Measurements from ENCODE around the gene TPD52L1.
"Not testable (repeated sequence)": the region's sequence is repeated elsewhere in the genome, so short reads cannot be mapped to it uniquely, and the experiment has no call there.

Gene TPD52L1

GRCh38 chr6:125154118-125154760 lies 666 bp downstream of the TPD52L1 start:
- no peak overlapping the region for H3K4me3 ChIP-seq (ENCODE audit: low read depth, low read length)
- TF ChIP-seq, protein P1, sequence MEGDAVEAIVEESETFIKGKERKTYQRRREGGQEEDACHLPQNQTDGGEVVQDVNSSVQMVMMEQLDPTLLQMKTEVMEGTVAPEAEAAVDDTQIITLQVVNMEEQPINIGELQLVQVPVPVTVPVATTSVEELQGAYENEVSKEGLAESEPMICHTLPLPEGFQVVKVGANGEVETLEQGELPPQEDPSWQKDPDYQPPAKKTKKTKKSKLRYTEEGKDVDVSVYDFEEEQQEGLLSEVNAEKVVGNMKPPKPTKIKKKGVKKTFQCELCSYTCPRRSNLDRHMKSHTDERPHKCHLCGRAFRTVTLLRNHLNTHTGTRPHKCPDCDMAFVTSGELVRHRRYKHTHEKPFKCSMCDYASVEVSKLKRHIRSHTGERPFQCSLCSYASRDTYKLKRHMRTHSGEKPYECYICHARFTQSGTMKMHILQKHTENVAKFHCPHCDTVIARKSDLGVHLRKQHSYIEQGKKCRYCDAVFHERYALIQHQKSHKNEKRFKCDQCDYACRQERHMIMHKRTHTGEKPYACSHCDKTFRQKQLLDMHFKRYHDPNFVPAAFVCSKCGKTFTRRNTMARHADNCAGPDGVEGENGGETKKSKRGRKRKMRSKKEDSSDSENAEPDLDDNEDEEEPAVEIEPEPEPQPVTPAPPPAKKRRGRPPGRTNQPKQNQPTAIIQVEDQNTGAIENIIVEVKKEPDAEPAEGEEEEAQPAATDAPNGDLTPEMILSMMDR (IDR thresholded peaks at IDR 0.05; ENCODE audit: insufficient read depth, low read depth, low read length, missing control alignments): no peak
- DNase-seq (ENCODE audit: low read depth): no peak

- TF ChIP-seq, protein P1 (IDR thresholded peaks at IDR 0.05; ENCODE audit: insufficient read depth, low read depth, low read length, missing control alignments): no peak
- DNase-seq (ENCODE audit: low read depth): peak; percentile 17
- H3K4me3 ChIP-seq (ENCODE audit: low read depth, low read length): no peak overlapping the region
Observed at GRCh38 chr6:125154761-125155135, 1.2 kb downstream of the TPD52L1 start.

- TF ChIP-seq, protein P1 (IDR thresholded peaks at IDR 0.05; ENCODE audit: insufficient read depth, low read depth, low read length, missing control alignments): no peak
- H3K4me3 ChIP-seq (ENCODE audit: low read depth, low read length): no peak overlapping the region
- no peak for DNase-seq (ENCODE audit: low read depth)
Observed at GRCh38 chr6:125155344-125155743, 1.8 kb downstream of the TPD52L1 start.

GRCh38 chr6:125156496-125156895 lies 2.9 kb downstream of the TPD52L1 start:
- TF ChIP-seq, protein P1 (IDR thresholded peaks at IDR 0.05; ENCODE audit: insufficient read depth, low read depth, low read length, missing control alignments): no peak
- H3K4me3 ChIP-seq (ENCODE audit: low read depth, low read length): no peak overlapping the region
- no peak for DNase-seq (ENCODE audit: low read depth)

DNA sequence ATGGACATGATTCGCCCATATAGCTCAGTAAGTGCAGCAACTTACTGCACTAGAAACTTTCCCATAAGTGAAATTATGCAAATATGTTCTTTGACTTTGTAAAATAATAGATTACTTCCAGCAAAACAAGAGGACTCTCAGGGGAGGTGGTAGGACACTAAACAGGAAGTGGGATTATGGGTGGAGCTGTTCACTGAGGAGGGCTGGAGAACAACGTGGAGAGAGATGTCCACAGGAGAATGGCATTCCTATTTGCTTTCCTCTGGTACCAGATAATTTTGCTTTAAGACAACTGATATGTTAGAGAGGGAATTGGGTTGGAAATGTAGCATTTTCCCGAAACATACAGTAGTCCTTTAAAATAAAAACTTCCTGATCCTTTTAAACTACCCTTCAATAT lies 3.7 kb downstream of the TPD52L1 start:
- no peak for DNase-seq (ENCODE audit: low read depth)
- no peak overlapping the region for H3K4me3 ChIP-seq (ENCODE audit: low read depth, low read length)
- TF ChIP-seq, protein P1 (IDR thresholded peaks at IDR 0.05; ENCODE audit: insufficient read depth, low read depth, low read length, missing control alignments): no peak

DNA sequence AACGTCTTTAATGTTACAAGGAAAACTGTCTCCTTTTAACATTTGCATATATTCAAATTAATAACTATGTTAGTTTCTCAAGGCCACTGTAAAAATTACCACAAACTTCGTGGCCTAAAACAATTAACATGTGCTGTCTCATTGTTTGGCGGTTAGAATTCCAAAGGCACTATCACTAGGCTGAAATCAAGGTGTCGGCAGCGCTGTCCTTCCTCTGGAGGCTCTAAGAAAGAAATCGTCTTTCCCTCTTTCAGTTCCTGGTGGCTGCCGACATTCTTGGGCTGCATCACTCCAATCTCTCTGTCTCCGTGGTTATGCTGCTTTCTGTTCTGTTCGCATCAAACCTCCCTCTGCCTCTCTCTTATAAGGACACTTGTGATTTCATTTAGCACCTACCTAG lies 4.2 kb downstream of the TPD52L1 start:
- TF ChIP-seq, protein P1 (IDR thresholded peaks at IDR 0.05; ENCODE audit: insufficient read depth, low read depth, low read length, missing control alignments): no peak
- H3K4me3 ChIP-seq (ENCODE audit: low read depth, low read length): no peak overlapping the region
- no peak for DNase-seq (ENCODE audit: low read depth)

GRCh38 chr6:125163339-125163738 lies 9.8 kb downstream of the TPD52L1 start:
- DNase-seq (ENCODE audit: low read depth); H3K4me3 ChIP-seq (ENCODE audit: low read depth, low read length): not testable (repeated sequence)

All from GM12865 (cell line).